Neural crest cell (in vitro differentiated cells): ENCODE data around the gene TDRD12. TPM values are rescaled to one million over a fixed set of nuclear protein-coding genes. Genes with fewer than 3 reads are reported as not detected.
"Not testable (repeated sequence)": the region's sequence is repeated elsewhere in the genome, so short reads cannot be mapped to it uniquely, and the experiment has no call there.

ENCODE experiments used
- DNase-seq: peaks from one replicate; pipeline ENCODE4 v3.0.0; 2021; ENCODE audit warnings: low read depth, mixed read lengths, low spot score
- H3K27ac Mint-ChIP-seq: one replicate; pipeline ENCODE4 v1.8.0; 2021; ENCODE audit warnings: mild to moderate bottlenecking, mixed read lengths; ENCODE audit not compliant: unreplicated experiment
- H3K27me3 Mint-ChIP-seq: 2 replicates; pipeline ENCODE4 v1.8.0; 2021; ENCODE audit warnings: low read depth, mild to moderate bottlenecking, mixed read lengths
- H3K36me3 Mint-ChIP-seq: 2 replicates; pipeline ENCODE4 v1.8.0; 2021; ENCODE audit warnings: low read depth, mild to moderate bottlenecking, mixed read lengths
- H3K4me1 Mint-ChIP-seq: 2 replicates; pipeline ENCODE4 v1.8.0; 2021; ENCODE audit warnings: mixed read lengths
- H3K4me3 Mint-ChIP-seq: one replicate; pipeline ENCODE4 v1.8.0; 2021; ENCODE audit warnings: mild to moderate bottlenecking, mixed read lengths
- H3K9me3 Mint-ChIP-seq: 2 replicates; pipeline ENCODE4 v1.8.0; 2021; ENCODE audit warnings: mixed read lengths
- total RNA-seq: library from RNA; stranded (reverse); gene quantifications from 2 replicates; pipeline ENCODE4 v1.2.1, GENCODE V29; 2021
- TF ChIP-seq, protein P1 (sequence below): fragments of 200-600 bp; sonication (generic); conservative IDR thresholded peaks from 2 replicates; pipeline ENCODE4 v1.5.0; 2021; ENCODE audit warnings: antibody characterized with exemption, mild to moderate bottlenecking

Gene TDRD12
- total RNA-seq, 1 donor from 2014 or later: 0.21 TPM

DNA sequence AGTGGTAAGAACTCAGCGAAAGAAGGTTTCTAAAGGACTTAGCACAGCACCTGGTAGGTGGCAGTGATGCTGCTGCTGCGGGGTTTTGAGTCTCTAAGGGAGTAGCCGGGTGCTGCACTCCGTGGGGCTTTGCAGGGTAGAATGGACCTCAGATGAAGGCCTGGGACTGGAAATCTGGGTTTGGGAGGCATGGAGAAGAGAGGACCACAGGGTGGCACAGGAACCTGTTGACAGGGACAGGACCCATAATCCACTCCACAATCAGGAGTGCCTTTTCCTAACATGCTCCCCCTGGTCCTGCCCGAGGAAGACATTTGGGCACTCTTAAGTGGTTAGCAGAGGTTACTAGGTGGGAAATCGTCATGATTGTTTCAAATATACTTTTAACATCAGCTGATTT lies 29.8 kb downstream of the TDRD12 start:
- Mint-ChIP-seq H3K4me3 (no peak overlapping the region), H3K4me1 (no peaks in the 10 kb centered on the region), H3K9me3 (no peaks in the 10 kb centered on the region), H3K27ac (no peak overlapping the region), H3K36me3 (no peaks in the 10 kb centered on the region), H3K27me3 (peaks cover 3% of the 10 kb centered on the region)
- TF ChIP-seq, protein P1, sequence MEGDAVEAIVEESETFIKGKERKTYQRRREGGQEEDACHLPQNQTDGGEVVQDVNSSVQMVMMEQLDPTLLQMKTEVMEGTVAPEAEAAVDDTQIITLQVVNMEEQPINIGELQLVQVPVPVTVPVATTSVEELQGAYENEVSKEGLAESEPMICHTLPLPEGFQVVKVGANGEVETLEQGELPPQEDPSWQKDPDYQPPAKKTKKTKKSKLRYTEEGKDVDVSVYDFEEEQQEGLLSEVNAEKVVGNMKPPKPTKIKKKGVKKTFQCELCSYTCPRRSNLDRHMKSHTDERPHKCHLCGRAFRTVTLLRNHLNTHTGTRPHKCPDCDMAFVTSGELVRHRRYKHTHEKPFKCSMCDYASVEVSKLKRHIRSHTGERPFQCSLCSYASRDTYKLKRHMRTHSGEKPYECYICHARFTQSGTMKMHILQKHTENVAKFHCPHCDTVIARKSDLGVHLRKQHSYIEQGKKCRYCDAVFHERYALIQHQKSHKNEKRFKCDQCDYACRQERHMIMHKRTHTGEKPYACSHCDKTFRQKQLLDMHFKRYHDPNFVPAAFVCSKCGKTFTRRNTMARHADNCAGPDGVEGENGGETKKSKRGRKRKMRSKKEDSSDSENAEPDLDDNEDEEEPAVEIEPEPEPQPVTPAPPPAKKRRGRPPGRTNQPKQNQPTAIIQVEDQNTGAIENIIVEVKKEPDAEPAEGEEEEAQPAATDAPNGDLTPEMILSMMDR: no peak
- DNase-seq: no peak

DNA sequence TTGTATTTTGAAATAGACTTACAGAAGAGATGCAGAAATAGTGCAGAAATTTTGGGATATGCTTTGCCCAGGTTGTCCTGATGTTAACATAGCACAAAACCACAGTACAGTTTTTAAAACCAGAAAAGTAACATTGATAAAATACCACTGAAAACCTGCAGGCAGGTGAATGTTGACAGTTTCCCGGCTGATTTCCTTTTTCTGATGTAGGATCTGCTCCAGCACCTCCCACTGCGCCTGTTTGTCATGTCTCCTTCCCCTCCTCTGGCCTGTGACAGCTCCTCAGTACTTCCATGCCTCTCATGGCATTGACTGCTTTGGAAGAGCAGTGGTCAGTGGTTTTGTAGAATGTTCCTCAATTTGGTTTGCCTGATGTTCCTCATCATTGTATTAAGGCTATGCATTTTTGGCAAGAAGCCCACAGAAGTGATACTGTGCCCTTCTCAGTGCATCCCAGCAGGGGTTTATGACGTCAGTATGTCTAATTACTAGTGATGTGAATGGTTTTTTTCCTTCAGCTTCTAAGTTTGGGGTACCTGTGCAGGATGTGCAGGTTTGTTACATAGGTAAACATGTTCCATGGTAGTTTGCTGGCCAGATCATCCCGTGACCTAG lies 31.0 kb downstream of the TDRD12 start:
- no peak overlapping the region for H3K4me3 Mint-ChIP-seq
- H3K9me3 Mint-ChIP-seq: peaks cover 3% of the 10 kb centered on the region
- peaks cover 3% of the 10 kb centered on the region for H3K27me3 Mint-ChIP-seq
- TF ChIP-seq, protein P1: no peak
- no peak overlapping the region for H3K27ac Mint-ChIP-seq
- no peaks in the 10 kb centered on the region for H3K36me3 Mint-ChIP-seq
- H3K4me1 Mint-ChIP-seq: no peaks in the 10 kb centered on the region
- DNase-seq: no peak

DNA sequence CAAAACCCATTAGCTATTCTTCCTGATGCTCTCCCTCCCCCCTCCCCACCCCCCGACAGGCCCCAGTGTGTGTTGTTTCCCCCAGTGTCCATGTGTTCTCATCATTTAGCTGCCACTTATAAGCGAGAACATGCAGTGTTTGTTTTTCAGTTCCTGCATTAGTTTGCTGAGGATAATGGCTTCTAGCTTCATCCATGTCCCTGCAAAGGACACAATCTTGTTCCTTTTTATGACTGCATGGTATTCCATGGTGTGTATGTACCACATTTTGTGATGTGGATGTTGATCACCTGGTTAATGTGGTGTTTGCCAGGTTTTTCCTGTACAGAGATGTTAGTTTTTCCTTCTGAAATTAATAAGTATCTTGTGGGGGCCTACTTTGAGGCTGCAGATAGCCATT lies 31.5 kb downstream of the TDRD12 start:
- Mint-ChIP-seq H3K27me3 (peaks cover 5% of the 10 kb centered on the region), H3K4me1 (no peaks in the 10 kb centered on the region), H3K9me3 (peaks cover 3% of the 10 kb centered on the region), H3K27ac (no peak overlapping the region), H3K4me3 (no peak overlapping the region), H3K36me3 (no peaks in the 10 kb centered on the region)
- no peak for DNase-seq
- TF ChIP-seq, protein P1: no peak

DNA sequence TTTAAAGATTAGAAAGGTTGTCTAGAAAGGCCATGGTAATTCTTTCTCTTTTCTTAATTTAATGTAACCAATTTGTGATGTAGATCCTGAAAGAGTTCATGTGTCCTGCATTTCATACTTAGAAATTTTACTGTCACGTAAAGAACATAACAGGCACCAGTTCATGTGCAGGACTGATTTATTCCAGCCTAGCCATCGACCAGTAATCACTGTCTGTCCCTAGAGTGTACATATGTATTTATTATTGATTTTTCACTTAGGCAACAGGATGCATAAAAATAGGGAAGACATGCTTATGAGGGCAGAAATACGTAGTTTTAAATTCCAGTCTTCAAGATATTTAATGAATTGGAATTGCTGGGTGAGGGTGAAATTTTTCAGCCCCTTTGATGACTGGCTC lies 37.6 kb downstream of the TDRD12 start:
- TF ChIP-seq, protein P1: no peak
- H3K4me3 Mint-ChIP-seq: no peak overlapping the region
- no peak overlapping the region for H3K27ac Mint-ChIP-seq
- H3K4me1 Mint-ChIP-seq: no peaks in the 10 kb centered on the region
- H3K9me3 Mint-ChIP-seq: peaks cover 8% of the 10 kb centered on the region
- no peak for DNase-seq
- peaks cover 3% of the 10 kb centered on the region for H3K36me3 Mint-ChIP-seq
- peaks cover 2% of the 10 kb centered on the region for H3K27me3 Mint-ChIP-seq

DNA sequence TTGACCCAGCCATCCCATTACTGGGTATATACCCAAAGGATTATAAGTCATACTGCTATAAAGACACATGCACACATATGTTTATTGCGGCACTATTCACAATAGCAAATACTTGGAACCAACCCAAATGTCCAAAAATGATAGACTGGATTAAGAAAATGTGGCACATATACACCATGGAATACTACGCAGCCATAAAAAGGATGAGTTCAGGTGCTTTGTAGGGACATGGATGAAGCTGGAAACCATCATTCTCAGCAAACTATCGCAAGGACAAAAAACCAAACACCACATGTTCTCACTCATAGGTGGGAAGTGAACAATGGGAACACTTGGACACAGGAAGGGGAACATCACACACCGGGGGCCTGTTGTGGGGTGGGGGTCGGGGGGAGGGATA lies 45.8 kb downstream of the TDRD12 start:
- not testable (repeated sequence) for H3K9me3 Mint-ChIP-seq, H3K4me1 Mint-ChIP-seq, H3K4me3 Mint-ChIP-seq, H3K27ac Mint-ChIP-seq, H3K36me3 Mint-ChIP-seq, H3K27me3 Mint-ChIP-seq, DNase-seq

DNA sequence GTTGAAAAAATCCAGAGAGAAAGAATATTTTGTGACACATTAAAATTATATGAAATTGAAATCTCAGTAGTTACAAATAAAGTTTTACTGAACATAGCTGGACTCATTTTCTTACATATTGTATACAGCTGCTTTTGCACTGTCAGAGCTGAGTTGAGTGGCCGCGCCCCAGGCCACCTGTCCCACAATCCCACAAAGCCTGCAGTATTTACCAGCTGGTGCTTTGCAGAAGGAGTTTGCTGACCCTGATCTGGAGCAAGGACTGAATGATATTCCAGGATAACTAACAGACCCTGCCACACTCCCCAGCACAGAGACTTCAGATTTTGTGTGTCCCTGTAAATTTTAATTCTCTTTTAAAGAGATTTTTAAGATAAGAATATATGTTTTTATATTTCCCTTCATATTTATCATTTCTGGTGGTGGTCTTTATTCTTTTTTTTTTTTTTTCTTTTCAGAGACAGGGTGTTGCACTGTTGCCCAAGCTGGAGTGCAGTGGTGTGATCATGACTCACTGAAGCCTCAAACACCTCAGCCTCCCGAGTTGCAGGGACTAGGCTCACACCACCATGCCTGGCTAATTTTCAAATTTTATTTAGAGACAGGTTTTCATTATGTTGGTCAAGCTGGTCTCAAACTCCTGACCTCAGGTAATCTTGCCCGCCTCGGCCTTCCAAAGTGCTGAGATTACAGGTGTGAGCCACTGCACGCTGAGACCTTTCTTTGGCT lies 48.5 kb downstream of the TDRD12 start:
- Mint-ChIP-seq H3K4me3 (no peak overlapping the region), H3K27me3 (no peaks in the 10 kb centered on the region), H3K9me3 (no peaks in the 10 kb centered on the region), H3K27ac (no peak overlapping the region), H3K36me3 (no peaks in the 10 kb centered on the region), H3K4me1 (no peaks in the 10 kb centered on the region)
- TF ChIP-seq, protein P1: no peak
- no peak for DNase-seq
